ENCODE measurements around the gene TSHZ1. TPM values are rescaled to one million over a fixed set of nuclear protein-coding genes. Genes with fewer than 3 reads are reported as not detected.

TSHZ1 gene
- total and polyA plus RNA-seq, 4 donors = 17.1 to 76.0 (median 46.0) TPM

GRCh38 chr18:75249672-75250470 is 39.3 kb downstream of the TSHZ1 start:
- Histone ChIP-seq H3K27me3 (ENCODE audit: control insufficient read depth, insufficient read depth, low read length) (no peaks in the 10 kb centered on the region), H3K4me3 (ENCODE audit: low read depth, low read length) (no peak overlapping the region), H3K4me1 (ENCODE audit: control insufficient read depth, insufficient read depth, low read length) (peaks cover 40% of the 10 kb centered on the region), H3K9me3 (ENCODE audit: control insufficient read depth, insufficient read depth, low read length) (no peaks in the 10 kb centered on the region), H3K36me3 (ENCODE audit: control insufficient read depth, insufficient read depth, low read length) (peaks cover 10% of the 10 kb centered on the region), H3K27ac (ENCODE audit: low read depth, low read length) (peak overlapping the region; percentile 87)
- DNase-seq (ENCODE audit: low read depth in 4 of 6, low spot score in 6 of 6) = no peak
- WGBS (ENCODE audit: insufficient coverage) = 84% methylated on average over 10 of the region's 18 CpGs

- H3K27ac ChIP-seq (ENCODE audit: low read depth, low read length) = peak overlapping the region; percentile 3
- H3K4me3 ChIP-seq (ENCODE audit: low read depth, low read length) = no peak overlapping the region
- peaks cover 10% of the 10 kb centered on the region for H3K36me3 ChIP-seq (ENCODE audit: control insufficient read depth, insufficient read depth, low read length)
- H3K27me3 ChIP-seq (ENCODE audit: control insufficient read depth, insufficient read depth, low read length) = no peaks in the 10 kb centered on the region
- DNase-seq (ENCODE audit: low read depth in 4 of 6, low spot score in 6 of 6) = no peak
- H3K9me3 ChIP-seq (ENCODE audit: control insufficient read depth, insufficient read depth, low read length) = no peaks in the 10 kb centered on the region
- 91% methylated on average over 20 of the region's 20 CpGs for WGBS (ENCODE audit: insufficient coverage)
- peaks cover 35% of the 10 kb centered on the region for H3K4me1 ChIP-seq (ENCODE audit: control insufficient read depth, insufficient read depth, low read length)
These were observed 39.8 kb downstream of the TSHZ1 start for GRCh38 chr18:75250471-75250821.

GRCh38 chr18:75251466-75251865 is 40.9 kb downstream of the TSHZ1 start:
- DNase-seq (ENCODE audit: low read depth in 4 of 6, low spot score in 6 of 6) = no peak
- Histone ChIP-seq H3K4me1 (ENCODE audit: control insufficient read depth, insufficient read depth, low read length) (peaks cover 28% of the 10 kb centered on the region), H3K27me3 (ENCODE audit: control insufficient read depth, insufficient read depth, low read length) (no peaks in the 10 kb centered on the region), H3K27ac (ENCODE audit: low read depth, low read length) (no peak overlapping the region), H3K9me3 (ENCODE audit: control insufficient read depth, insufficient read depth, low read length) (no peaks in the 10 kb centered on the region), H3K36me3 (ENCODE audit: control insufficient read depth, insufficient read depth, low read length) (peaks cover 10% of the 10 kb centered on the region), H3K4me3 (ENCODE audit: low read depth, low read length) (no peak overlapping the region)
- no CpG with 5 or more reads among the region's 5 CpGs for WGBS (ENCODE audit: insufficient coverage)

GRCh38 chr18:75252136-75252535 is 41.5 kb downstream of the TSHZ1 start:
- Histone ChIP-seq H3K36me3 (ENCODE audit: control insufficient read depth, insufficient read depth, low read length) (peaks cover 10% of the 10 kb centered on the region), H3K4me3 (ENCODE audit: low read depth, low read length) (no peak overlapping the region), H3K9me3 (ENCODE audit: control insufficient read depth, insufficient read depth, low read length) (no peaks in the 10 kb centered on the region), H3K27ac (ENCODE audit: low read depth, low read length) (no peak overlapping the region), H3K4me1 (ENCODE audit: control insufficient read depth, insufficient read depth, low read length) (peaks cover 24% of the 10 kb centered on the region), H3K27me3 (ENCODE audit: control insufficient read depth, insufficient read depth, low read length) (no peaks in the 10 kb centered on the region)
- DNase-seq (ENCODE audit: low read depth in 4 of 6, low spot score in 6 of 6) = no peak
- 100% methylated on average over 1 of the region's 2 CpGs for WGBS (ENCODE audit: insufficient coverage)

- Histone ChIP-seq H3K4me1 (ENCODE audit: control insufficient read depth, insufficient read depth, low read length) (peaks cover 29% of the 10 kb centered on the region), H3K27ac (ENCODE audit: low read depth, low read length) (peak overlapping the region; percentile 57), H3K4me3 (ENCODE audit: low read depth, low read length) (no peak overlapping the region), H3K9me3 (ENCODE audit: control insufficient read depth, insufficient read depth, low read length) (no peaks in the 10 kb centered on the region), H3K27me3 (ENCODE audit: control insufficient read depth, insufficient read depth, low read length) (no peaks in the 10 kb centered on the region), H3K36me3 (ENCODE audit: control insufficient read depth, insufficient read depth, low read length) (peaks cover 10% of the 10 kb centered on the region)
- no peak for DNase-seq (ENCODE audit: low read depth in 4 of 6, low spot score in 6 of 6)
- WGBS (ENCODE audit: insufficient coverage) = no CpG with 5 or more reads among the region's 1 CpG
These were observed 42.4 kb downstream of the TSHZ1 start for GRCh38 chr18:75253043-75253442.

GRCh38 chr18:75253784-75254183 is 43.2 kb downstream of the TSHZ1 start:
- no CpG with 5 or more reads among the region's 4 CpGs for WGBS (ENCODE audit: insufficient coverage)
- peak overlapping the region; percentile 57 for H3K27ac ChIP-seq (ENCODE audit: low read depth, low read length)
- H3K4me3 ChIP-seq (ENCODE audit: low read depth, low read length) = no peak overlapping the region
- H3K36me3 ChIP-seq (ENCODE audit: control insufficient read depth, insufficient read depth, low read length) = peaks cover 10% of the 10 kb centered on the region
- peaks cover 28% of the 10 kb centered on the region for H3K4me1 ChIP-seq (ENCODE audit: control insufficient read depth, insufficient read depth, low read length)
- no peaks in the 10 kb centered on the region for H3K27me3 ChIP-seq (ENCODE audit: control insufficient read depth, insufficient read depth, low read length)
- no peaks in the 10 kb centered on the region for H3K9me3 ChIP-seq (ENCODE audit: control insufficient read depth, insufficient read depth, low read length)
- no peak for DNase-seq (ENCODE audit: low read depth in 4 of 6, low spot score in 6 of 6)

- no CpG with 5 or more reads among the region's 3 CpGs for WGBS (ENCODE audit: insufficient coverage)
- peak in 1 of 6 donors; percentile 50 for DNase-seq (ENCODE audit: low read depth in 4 of 6, low spot score in 6 of 6)
- H3K27ac ChIP-seq (ENCODE audit: low read depth, low read length) = no peak overlapping the region
- H3K9me3 ChIP-seq (ENCODE audit: control insufficient read depth, insufficient read depth, low read length) = no peaks in the 10 kb centered on the region
- peaks cover 18% of the 10 kb centered on the region for H3K4me1 ChIP-seq (ENCODE audit: control insufficient read depth, insufficient read depth, low read length)
- H3K4me3 ChIP-seq (ENCODE audit: low read depth, low read length) = no peak overlapping the region
- H3K36me3 ChIP-seq (ENCODE audit: control insufficient read depth, insufficient read depth, low read length) = peaks cover 4% of the 10 kb centered on the region
- H3K27me3 ChIP-seq (ENCODE audit: control insufficient read depth, insufficient read depth, low read length) = no peaks in the 10 kb centered on the region
These were observed 44.5 kb downstream of the TSHZ1 start for GRCh38 chr18:75255094-75255493.

GRCh38 chr18:75256376-75256775 is 45.8 kb downstream of the TSHZ1 start:
- Histone ChIP-seq H3K27me3 (ENCODE audit: control insufficient read depth, insufficient read depth, low read length) (no peaks in the 10 kb centered on the region), H3K9me3 (ENCODE audit: control insufficient read depth, insufficient read depth, low read length) (no peaks in the 10 kb centered on the region), H3K4me3 (ENCODE audit: low read depth, low read length) (no peak overlapping the region), H3K27ac (ENCODE audit: low read depth, low read length) (no peak overlapping the region), H3K36me3 (ENCODE audit: control insufficient read depth, insufficient read depth, low read length) (no peaks in the 10 kb centered on the region), H3K4me1 (ENCODE audit: control insufficient read depth, insufficient read depth, low read length) (peaks cover 18% of the 10 kb centered on the region)
- DNase-seq (ENCODE audit: low read depth in 4 of 6, low spot score in 6 of 6) = no peak

- Histone ChIP-seq H3K36me3 (ENCODE audit: control insufficient read depth, insufficient read depth, low read length) (no peaks in the 10 kb centered on the region), H3K4me1 (ENCODE audit: control insufficient read depth, insufficient read depth, low read length) (peaks cover 18% of the 10 kb centered on the region), H3K9me3 (ENCODE audit: control insufficient read depth, insufficient read depth, low read length) (no peaks in the 10 kb centered on the region), H3K4me3 (ENCODE audit: low read depth, low read length) (no peak overlapping the region), H3K27ac (ENCODE audit: low read depth, low read length) (peak overlapping the region; percentile 55), H3K27me3 (ENCODE audit: control insufficient read depth, insufficient read depth, low read length) (no peaks in the 10 kb centered on the region)
- 44% methylated on average over 14 of the region's 14 CpGs for WGBS (ENCODE audit: insufficient coverage)
- peak in 1 of 6 donors; percentile 56 for DNase-seq (ENCODE audit: low read depth in 4 of 6, low spot score in 6 of 6)
These were observed 47.0 kb downstream of the TSHZ1 start for GRCh38 chr18:75257605-75258004.
